ENCODE results near the gene DNAH2.

DNAH2 gene

DNA sequence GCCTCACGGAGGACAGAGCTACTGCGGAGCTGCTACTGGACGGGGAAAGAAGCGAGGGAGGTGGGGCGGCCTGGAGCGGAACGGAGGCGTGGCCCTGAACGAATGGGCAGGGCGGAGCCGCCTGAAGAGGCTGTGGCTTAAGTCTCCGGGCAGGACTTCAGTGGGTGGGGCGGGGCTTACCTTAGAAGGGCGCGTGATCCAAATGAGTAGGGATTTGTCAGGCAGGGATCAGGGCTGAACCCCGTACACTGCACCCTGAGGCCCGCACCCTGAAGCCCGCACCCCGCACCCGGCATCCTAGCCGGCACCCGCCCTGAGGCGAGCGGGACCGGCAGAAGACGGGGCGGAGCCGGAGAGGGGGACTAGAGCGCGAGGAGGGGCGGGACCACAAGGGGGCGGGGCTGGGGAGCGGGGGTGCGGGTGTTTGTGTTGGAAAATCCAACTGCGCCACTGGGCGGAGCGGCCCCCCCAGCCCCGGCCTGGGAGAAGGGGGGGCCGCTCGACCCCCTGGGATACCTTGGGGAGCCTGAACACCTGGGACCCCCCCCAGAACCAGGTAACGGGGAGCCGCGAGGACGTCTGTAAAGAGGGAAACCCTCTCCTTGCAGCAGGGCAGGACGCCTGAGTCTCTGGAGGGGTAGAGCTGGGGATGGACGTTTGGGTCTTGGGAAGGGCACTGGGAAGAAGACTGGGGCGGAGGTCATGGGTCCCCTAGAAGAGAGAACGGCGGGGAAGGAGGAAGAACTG lies 116.4 kb downstream of the DNAH2 start, which contains the start of gene KDM6B (continued):
- TF ChIP-seq ZNF433 (tag by site-specific recombination; IDR thresholded peaks at IDR 0.05; ENCODE audit: low read depth) (no peak), KLF9 (tag by site-specific recombination; IDR thresholded peaks at IDR 0.05; ENCODE audit: low read depth) (peak; percentile 94), ZBTB20 (tag by site-specific recombination; IDR thresholded peaks at IDR 0.05) (peak; percentile 63; the same call in 1 of the 2 replicates), ZNF26 (tag by site-specific recombination; IDR thresholded peaks at IDR 0.05) (no peak), KLF1 (tag by site-specific recombination; IDR thresholded peaks at IDR 0.05) (peak; percentile 90), SP3 (tag by site-specific recombination; IDR thresholded peaks at IDR 0.05) (peak; percentile 84), EGR2 (tag by site-specific recombination; IDR thresholded peaks at IDR 0.05; ENCODE audit: low read depth) (peak; percentile 15; the same call in 1 of the 2 replicates), ZNF335 (tag by site-specific recombination; conservative IDR thresholded peaks at IDR 0.05) (peak; percentile 96), SP2 (tag by site-specific recombination; IDR thresholded peaks at IDR 0.05) (peak; percentile 84), ZNF157 (tag by site-specific recombination; IDR thresholded peaks at IDR 0.05) (no peak), IKZF3 (tag by site-specific recombination; IDR thresholded peaks at IDR 0.05) (peak; percentile 75), ZNF501 (tag by site-specific recombination; IDR thresholded peaks at IDR 0.05) (no peak), GLIS2 (tag by site-specific recombination; IDR thresholded peaks at IDR 0.05) (peak; percentile 79)
- TF ChIP-seq, protein P1, sequence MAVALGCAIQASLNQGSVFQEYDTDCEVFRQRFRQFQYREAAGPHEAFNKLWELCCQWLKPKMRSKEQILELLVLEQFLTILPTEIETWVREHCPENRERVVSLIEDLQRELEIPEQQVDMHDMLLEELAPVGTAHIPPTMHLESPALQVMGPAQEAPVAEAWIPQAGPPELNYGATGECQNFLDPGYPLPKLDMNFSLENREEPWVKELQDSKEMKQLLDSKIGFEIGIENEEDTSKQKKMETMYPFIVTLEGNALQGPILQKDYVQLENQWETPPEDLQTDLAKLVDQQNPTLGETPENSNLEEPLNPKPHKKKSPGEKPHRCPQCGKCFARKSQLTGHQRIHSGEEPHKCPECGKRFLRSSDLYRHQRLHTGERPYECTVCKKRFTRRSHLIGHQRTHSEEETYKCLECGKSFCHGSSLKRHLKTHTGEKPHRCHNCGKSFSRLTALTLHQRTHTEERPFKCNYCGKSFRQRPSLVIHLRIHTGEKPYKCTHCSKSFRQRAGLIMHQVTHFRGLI (tag by site-specific recombination; IDR thresholded peaks at IDR 0.05): no peak

GRCh38 chr17:7834542-7834956 lies 117.0 kb downstream of the DNAH2 start:
- Histone ChIP-seq H3K9me3 (ENCODE audit: control insufficient read depth, insufficient read depth, low read depth, low read length) (no peaks in the 10 kb centered on the region), H3K4me3 (ENCODE audit: low read depth, low read length) (peak overlapping the region; percentile 55), H3K36me3 (ENCODE audit: control insufficient read depth in 2 of 2, insufficient read depth in 1 of 2, low read length in 2 of 2) (no peaks in the 10 kb centered on the region), H3K4me1 (ENCODE audit: control insufficient read depth, insufficient read depth, low read length) (peaks cover 21% of the 10 kb centered on the region), H3K27ac (ENCODE audit: extremely low read depth, low read depth, low read length) (peak overlapping the region; percentile 100; the same call in 1 of the 2 replicates)
- POLR2A ChIA-PET: interaction anchor here (0.6 to 6.1 kb wide), 11 partner anchors 9 to 517 kb away, joined by 3 to 56 read pairs (median 3); partner anchors contain the start of genes CNTROB, CYB5D1, NAA38 and TMEM88
- CTCF ChIA-PET: interaction anchor here (0.6 to 3.4 kb wide), 33 partner anchors 8 to 218 kb away, joined by 3 to 16 read pairs (median 5); partner anchors contain the start of gene NAA38
- no peak for TF ChIP-seq SETDB1 (IDR thresholded peaks at IDR 0.05; ENCODE audit: insufficient read length, low read length)
- TF ChIP-seq ZNF76 (tag by site-specific recombination; IDR thresholded peaks at IDR 0.05; ENCODE audit: borderline replicate concordance, low read depth): peak; percentile 65; the same call in 1 of the 2 replicates
- TF ChIP-seq ZNF239 (tag by site-specific recombination; IDR thresholded peaks at IDR 0.05): no peak
- TF ChIP-seq BCL11A (tag by site-specific recombination; IDR thresholded peaks at IDR 0.05; ENCODE audit: low read depth): peak; percentile 67; the same call in 1 of the 2 replicates
- no peak for TF ChIP-seq ZNF747 (tag by site-specific recombination; IDR thresholded peaks at IDR 0.05)
- TF ChIP-seq, protein P2, sequence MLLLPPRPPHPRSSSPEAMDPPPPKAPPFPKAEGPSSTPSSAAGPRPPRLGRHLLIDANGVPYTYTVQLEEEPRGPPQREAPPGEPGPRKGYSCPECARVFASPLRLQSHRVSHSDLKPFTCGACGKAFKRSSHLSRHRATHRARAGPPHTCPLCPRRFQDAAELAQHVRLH (tag by site-specific recombination; IDR thresholded peaks at IDR 0.05): no peak
- no peak for TF ChIP-seq KLF16 (tag by site-specific recombination; IDR thresholded peaks at IDR 0.05)
- TF ChIP-seq SP7 (tag by site-specific recombination; IDR thresholded peaks at IDR 0.05): no peak
- TF ChIP-seq, protein P3, sequence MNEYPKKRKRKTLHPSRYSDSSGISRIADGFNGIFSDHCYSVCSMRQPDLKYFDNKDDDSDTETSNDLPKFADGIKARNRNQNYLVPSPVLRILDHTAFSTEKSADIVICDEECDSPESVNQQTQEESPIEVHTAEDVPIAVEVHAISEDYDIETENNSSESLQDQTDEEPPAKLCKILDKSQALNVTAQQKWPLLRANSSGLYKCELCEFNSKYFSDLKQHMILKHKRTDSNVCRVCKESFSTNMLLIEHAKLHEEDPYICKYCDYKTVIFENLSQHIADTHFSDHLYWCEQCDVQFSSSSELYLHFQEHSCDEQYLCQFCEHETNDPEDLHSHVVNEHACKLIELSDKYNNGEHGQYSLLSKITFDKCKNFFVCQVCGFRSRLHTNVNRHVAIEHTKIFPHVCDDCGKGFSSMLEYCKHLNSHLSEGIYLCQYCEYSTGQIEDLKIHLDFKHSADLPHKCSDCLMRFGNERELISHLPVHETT (tag by site-specific recombination; IDR thresholded peaks at IDR 0.05): no peak
- TF ChIP-seq ELK4 (IDR thresholded peaks at IDR 0.05; ENCODE audit: borderline replicate concordance, low read depth, low read length): no peak
- TF ChIP-seq ZBTB8A (tag by site-specific recombination; IDR thresholded peaks at IDR 0.05): peak; percentile 10; the same call in 1 of the 2 replicates
- TF ChIP-seq ZNF692 (tag by site-specific recombination; IDR thresholded peaks at IDR 0.05): no peak
- TF ChIP-seq, protein P4, sequence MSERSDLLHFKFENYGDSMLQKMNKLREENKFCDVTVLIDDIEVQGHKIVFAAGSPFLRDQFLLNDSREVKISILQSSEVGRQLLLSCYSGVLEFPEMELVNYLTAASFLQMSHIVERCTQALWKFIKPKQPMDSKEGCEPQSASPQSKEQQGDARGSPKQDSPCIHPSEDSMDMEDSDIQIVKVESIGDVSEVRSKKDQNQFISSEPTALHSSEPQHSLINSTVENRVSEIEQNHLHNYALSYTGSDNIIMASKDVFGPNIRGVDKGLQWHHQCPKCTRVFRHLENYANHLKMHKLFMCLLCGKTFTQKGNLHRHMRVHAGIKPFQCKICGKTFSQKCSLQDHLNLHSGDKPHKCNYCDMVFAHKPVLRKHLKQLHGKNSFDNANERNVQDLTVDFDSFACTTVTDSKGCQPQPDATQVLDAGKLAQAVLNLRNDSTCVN (tag by site-specific recombination; optimal IDR thresholded peaks at IDR 0.05): no peak
- TF ChIP-seq ZBTB17 (tag by site-specific recombination; IDR thresholded peaks at IDR 0.05): no peak
- peak; percentile 8; the same call in 1 of the 2 replicates for TF ChIP-seq SP3 (tag by site-specific recombination; IDR thresholded peaks at IDR 0.05)

Data from HEK293 (cell line).